Lower leg skin (tissue), 3 donors: ENCODE data around the gene RNASE8.

Experiments
- CTCF ChIP-seq, 3 donors: fragments of 450-650 bp; IDR thresholded peaks; one replicate each; pipeline ENCODE4 v1.5.1; 2016; ENCODE audit warnings: antibody characterized with exemption in 3 of 3, mild to moderate bottlenecking in 3 of 3, moderate library complexity in 2 of 3
- POLR2A ChIP-seq, 2 donors: fragments of 450-650 bp; IDR thresholded peaks; one replicate each; pipeline ENCODE4 v1.6.1; 2016 to 2017; ENCODE audit warnings: antibody characterized with exemption in 2 of 2, mild to moderate bottlenecking in 1 of 2, moderate library complexity in 1 of 2

- TF ChIP-seq POLR2A (IDR thresholded peaks at IDR 0.05) (no peak), CTCF (IDR thresholded peaks at IDR 0.05) (no peak)
These were observed 34.4 kb upstream of the RNASE8 start for GRCh38 chr14:21023174-21023573.
